ENCODE results near the gene CA11. TPM values are rescaled to one million over a fixed set of nuclear protein-coding genes. Genes with fewer than 3 reads are reported as not detected.

CA11 gene
- total and polyA plus RNA-seq, 9 of the 15 experiments (the other 6 are each of a cell fraction or from before 2014, with no cell fraction given) = 2.9 to 19.9 (median 8.3) TPM

DNA sequence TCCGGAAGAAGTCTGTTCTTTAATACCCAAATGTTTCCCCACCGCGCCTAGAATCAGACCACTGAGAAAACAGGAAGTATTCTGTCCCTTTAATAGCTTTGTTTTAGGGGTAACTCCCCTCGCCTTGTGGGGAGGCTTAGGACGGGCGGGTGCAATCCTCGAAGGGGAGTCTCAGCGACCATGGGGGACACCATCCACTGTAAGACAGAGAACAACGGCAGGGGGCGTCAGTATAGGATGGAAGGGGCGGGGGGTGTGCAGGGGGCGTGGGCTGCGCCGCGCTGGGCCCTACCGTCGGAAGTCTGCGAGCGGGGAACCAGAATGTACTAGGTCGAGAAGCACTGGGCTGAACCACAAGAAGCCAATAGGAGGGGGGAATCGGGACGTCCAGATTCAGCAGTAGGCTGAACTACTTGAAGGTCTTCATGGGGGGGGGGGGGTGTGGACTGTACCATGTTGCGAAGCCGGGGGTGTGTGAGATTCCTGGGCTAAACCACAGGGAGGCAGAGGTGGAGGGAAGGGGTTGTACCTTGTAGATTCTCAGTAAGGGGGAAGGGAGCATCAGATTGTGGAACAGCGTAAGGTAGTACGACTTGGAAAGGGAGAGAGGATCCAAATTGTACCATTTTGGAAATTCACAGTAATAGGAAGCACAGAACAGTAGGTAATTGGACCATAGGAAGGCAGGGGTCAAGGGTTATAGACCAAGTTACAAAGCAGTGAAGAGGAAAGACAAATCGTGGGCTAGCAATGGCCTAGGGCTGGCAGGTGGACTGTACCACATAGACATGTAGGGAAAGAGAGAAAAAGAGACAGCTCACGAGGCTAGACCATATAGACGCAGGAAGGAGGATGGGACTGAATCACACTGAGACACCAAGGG, 7.8 kb downstream of the CA11 start:
- peak; percentile 90 for FAIRE-seq
- Histone ChIP-seq H3K79me2 (ENCODE audit: control insufficient read depth, insufficient read depth, low read length) (peaks cover 27% of the 10 kb centered on the region; the same call in 2 of the 3 replicates), H3K27me3 (ENCODE audit: control insufficient read depth in 2 of 2, insufficient read depth in 2 of 2, low read length in 2 of 2) (no peaks in the 10 kb centered on the region), H3K36me3 (ENCODE audit: control insufficient read depth, insufficient read depth, low read length) (no peaks in the 10 kb centered on the region), H4K20me1 (replicated peaks; ENCODE audit: control insufficient read depth, insufficient read depth, low read length) (0 out of 2 replicates have a peak, but pooled peaks cover 4% of the 10 kb centered on the region), H3K9me1 (ENCODE audit: control insufficient read depth, insufficient read depth, low read length) (peaks cover 4% of the 10 kb centered on the region), H3K27ac (ENCODE audit: extremely low read depth, low read depth, low read length) (peak overlapping the region; percentile 91), H3K4me2 (ENCODE audit: insufficient read depth, low read length) (peak overlapping the region; percentile 100), H3K4me1 (replicated peaks in 1 of 2; ENCODE audit: control insufficient read depth in 2 of 2, insufficient read depth in 2 of 2, low read length in 2 of 2) (peaks cover 39 to 65% of the 10 kb centered on the region in 2 experiments), H2AFZ (ENCODE audit: low read depth, low read length) (peak overlapping the region; percentile 87), H3K9ac (ENCODE audit: insufficient read depth in 1 of 2, low read depth in 2 of 2, low read length in 2 of 2) (peak overlapping the region; percentile 78 to 94), H3K4me3 (peak overlapping the region; percentile 51), H3K9me3 (replicated peaks; ENCODE audit: control insufficient read depth, insufficient read depth, low read depth, low read length) (no peaks in the 10 kb centered on the region)
- BruUV-seq (replicated peaks) = no TSS peak
- in situ Hi-C loops (cut with MboI) (no loop called here), intact Hi-C loops (cut with micrococcal nuclease) (loop anchor here (1.0 kb wide), 1 partner anchor 19 kb away; the partner anchor contains the start of genes RPL18 and SPHK2)
- ChIA-PET CTCF (ENCODE audit: low intra/inter-chr PET ratio) (interaction anchor here (0.6 kb wide), 1 partner anchor 104 kb away, joined by 3 read pairs; no protein-coding TSS in a partner anchor), POLR2A (interaction anchor here (1.9 kb wide), 1 partner anchor 19 kb away, joined by 9 read pairs; the partner anchor contains the start of genes RPL18 and SPHK2)
- WGBS (ENCODE audit: insufficient coverage, low coverage, missing lambda C conversion rate) = 1% methylated on average over 19 of the region's 29 CpGs
- DNase-seq (ENCODE audit: extremely low read depth in 1 of 4, low spot score in 3 of 4) = peak; percentile 77 to 94 (median 86)
- ATAC-seq = peak; percentile 33
- TF ChIP-seq ZNF583 (CRISPR knock-in tag; IDR thresholded peaks at IDR 0.05) (no peak), NONO (IDR thresholded peaks at IDR 0.05; ENCODE audit: low read depth in 2 of 2, low read length in 1 of 2) (peak in 1 of 2 experiments; percentile 97; a peak in 2 of 4 replicates), DIDO1 (tag; IDR thresholded peaks at IDR 0.05; ENCODE audit: low read depth) (0 out of 2 replicates have a peak, but pooled peaks have one; percentile 26), STAT5B (CRISPR knock-in tag; IDR thresholded peaks at IDR 0.05) (no peak), U2AF1 (optimal IDR thresholded peaks at IDR 0.05; ENCODE audit: low read depth, low read length) (no peak), NCOR1 (IDR thresholded peaks at IDR 0.05) (0 out of 2 replicates have a peak, but pooled peaks have one; percentile 40), SLC30A9 (CRISPR knock-in tag; IDR thresholded peaks at IDR 0.05) (no peak), NFRKB (IDR thresholded peaks at IDR 0.05; ENCODE audit: low read depth) (peak; percentile 55; the same call in 1 of the 2 replicates), RBBP5 (IDR thresholded peaks at IDR 0.05; ENCODE audit: borderline replicate concordance, insufficient read depth, low read length, poor library complexity, severe bottlenecking) (no peak), TCFL5 (CRISPR knock-in tag; conservative IDR thresholded peaks at IDR 0.05) (no peak), NCOA2 (IDR thresholded peaks at IDR 0.05; ENCODE audit: partially characterized antibody in 2 of 2) (no peak), RAD21 (CRISPR knock-in tag; conservative IDR thresholded peaks at IDR 0.05 in 1 of 2, IDR thresholded peaks at IDR 0.05 in 1 of 2) (no peak)
- TF ChIP-seq, protein P1, sequence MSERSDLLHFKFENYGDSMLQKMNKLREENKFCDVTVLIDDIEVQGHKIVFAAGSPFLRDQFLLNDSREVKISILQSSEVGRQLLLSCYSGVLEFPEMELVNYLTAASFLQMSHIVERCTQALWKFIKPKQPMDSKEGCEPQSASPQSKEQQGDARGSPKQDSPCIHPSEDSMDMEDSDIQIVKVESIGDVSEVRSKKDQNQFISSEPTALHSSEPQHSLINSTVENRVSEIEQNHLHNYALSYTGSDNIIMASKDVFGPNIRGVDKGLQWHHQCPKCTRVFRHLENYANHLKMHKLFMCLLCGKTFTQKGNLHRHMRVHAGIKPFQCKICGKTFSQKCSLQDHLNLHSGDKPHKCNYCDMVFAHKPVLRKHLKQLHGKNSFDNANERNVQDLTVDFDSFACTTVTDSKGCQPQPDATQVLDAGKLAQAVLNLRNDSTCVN (CRISPR knock-in tag; IDR thresholded peaks at IDR 0.05) = peak; percentile 76; the same call in 1 of the 2 replicates
- TF ChIP-seq, protein P2, sequence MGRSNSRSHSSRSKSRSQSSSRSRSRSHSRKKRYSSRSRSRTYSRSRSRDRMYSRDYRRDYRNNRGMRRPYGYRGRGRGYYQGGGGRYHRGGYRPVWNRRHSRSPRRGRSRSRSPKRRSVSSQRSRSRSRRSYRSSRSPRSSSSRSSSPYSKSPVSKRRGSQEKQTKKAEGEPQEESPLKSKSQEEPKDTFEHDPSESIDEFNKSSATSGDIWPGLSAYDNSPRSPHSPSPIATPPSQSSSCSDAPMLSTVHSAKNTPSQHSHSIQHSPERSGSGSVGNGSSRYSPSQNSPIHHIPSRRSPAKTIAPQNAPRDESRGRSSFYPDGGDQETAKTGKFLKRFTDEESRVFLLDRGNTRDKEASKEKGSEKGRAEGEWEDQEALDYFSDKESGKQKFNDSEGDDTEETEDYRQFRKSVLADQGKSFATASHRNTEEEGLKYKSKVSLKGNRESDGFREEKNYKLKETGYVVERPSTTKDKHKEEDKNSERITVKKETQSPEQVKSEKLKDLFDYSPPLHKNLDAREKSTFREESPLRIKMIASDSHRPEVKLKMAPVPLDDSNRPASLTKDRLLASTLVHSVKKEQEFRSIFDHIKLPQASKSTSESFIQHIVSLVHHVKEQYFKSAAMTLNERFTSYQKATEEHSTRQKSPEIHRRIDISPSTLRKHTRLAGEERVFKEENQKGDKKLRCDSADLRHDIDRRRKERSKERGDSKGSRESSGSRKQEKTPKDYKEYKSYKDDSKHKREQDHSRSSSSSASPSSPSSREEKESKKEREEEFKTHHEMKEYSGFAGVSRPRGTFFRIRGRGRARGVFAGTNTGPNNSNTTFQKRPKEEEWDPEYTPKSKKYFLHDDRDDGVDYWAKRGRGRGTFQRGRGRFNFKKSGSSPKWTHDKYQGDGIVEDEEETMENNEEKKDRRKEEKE (IDR thresholded peaks at IDR 0.05; ENCODE audit: borderline replicate concordance in 1 of 2, control insufficient read depth in 1 of 2, low read depth in 2 of 2, low read length in 1 of 2) = peak in 1 of 2 experiments; percentile 92; a peak in 2 of 4 replicates

All from K562 (cell line).